ENCODE data around the gene DPP9.
A peak's percentile ranks its signal among the peaks of the same experiment; 100 is the strongest.

DPP9 gene

DNA sequence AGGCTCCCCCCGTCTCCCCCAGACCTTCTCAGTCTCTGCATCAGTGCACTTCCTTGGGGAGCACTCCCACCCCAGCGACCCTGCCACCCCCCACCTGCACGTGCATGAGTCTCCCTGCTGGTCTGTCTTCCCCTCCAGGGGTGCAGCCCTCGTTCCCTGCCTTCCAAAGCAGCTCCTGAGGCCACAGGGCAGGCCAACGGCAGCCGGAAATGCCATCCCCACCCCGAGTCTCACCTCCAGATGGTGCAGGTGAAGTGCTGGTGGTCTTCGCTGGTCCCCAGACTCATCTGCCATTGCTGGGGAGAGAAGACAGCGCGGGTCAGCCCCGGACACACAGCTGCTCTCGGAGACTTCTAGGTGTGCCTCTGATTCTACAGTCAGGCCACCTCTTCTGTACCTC lies 59.0 kb downstream of the DPP9 start:
- in situ Hi-C loops (cut with HindIII; ENCODE audit: low pct_unique_long_range_greater_than_20kb, low sequenced_read_pairs), result no loop called here
- TF ChIP-seq JUND (IDR thresholded peaks at IDR 0.05; ENCODE audit: low read depth), result no peak
- no peak for DNase-seq (ENCODE audit: low read depth in 1 of 2, low spot score in 1 of 2)

DNA sequence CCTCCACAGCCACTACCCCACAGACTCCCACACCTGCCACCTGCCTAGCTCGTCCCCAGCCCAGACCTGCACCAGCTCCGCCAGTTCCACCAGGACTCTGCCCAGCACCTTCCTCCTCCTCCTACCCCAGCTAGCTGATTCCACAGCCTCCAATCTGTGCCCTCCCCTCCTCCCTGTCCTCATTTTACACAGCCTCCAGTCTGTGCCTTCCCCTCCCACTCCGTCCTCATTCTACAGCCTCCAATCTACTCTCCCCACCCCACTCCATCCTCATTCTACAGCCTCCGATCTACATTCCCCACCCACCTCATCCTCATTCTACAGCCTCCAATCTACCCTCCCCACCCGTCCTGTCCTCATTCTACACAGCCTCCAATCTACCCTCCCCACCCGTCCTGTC lies 60.8 kb downstream of the DPP9 start:
- no peak for DNase-seq (ENCODE audit: low read depth in 1 of 2, low spot score in 1 of 2)
- in situ Hi-C loops (cut with HindIII; ENCODE audit: low pct_unique_long_range_greater_than_20kb, low sequenced_read_pairs), result no loop called here
- no peak for TF ChIP-seq JUND (IDR thresholded peaks at IDR 0.05; ENCODE audit: low read depth)

DNA sequence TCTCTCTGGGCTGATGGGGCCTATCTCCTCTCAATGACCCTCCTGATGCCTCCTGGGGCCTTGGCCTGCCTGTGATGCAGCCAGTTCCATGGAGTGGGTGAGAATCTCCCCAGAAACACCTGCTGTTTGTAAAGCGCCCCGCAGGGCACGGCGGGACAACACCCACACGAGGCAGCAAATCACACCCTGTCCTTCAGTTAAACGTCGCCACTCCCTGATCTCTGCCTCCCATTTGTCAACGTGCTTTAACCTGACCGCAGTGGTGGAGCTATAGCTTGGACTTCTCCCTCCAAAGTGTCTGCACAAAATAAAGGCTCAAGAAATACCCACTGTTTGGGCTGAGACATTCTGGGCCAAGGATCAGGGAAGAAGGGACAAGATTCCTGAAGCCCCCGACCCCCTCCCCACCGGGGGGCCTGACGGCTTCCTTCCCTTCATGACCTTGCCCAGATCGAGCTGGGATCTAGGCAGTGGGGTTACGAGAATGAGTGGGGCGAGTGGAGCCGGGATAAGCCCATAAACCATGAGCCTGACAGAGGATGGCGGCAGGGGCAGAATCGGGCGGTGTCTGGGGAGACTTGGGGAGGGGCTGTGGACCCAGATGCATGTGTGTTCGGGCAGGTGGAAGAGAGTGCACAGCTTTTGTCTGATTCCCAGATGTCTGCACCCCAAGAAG lies 61.5 kb downstream of the DPP9 start:
- no peak for DNase-seq (ENCODE audit: low read depth in 1 of 2, low spot score in 1 of 2)
- in situ Hi-C loops (cut with HindIII; ENCODE audit: low pct_unique_long_range_greater_than_20kb, low sequenced_read_pairs), result no loop called here
- TF ChIP-seq JUND (IDR thresholded peaks at IDR 0.05; ENCODE audit: low read depth), result no peak

DNA sequence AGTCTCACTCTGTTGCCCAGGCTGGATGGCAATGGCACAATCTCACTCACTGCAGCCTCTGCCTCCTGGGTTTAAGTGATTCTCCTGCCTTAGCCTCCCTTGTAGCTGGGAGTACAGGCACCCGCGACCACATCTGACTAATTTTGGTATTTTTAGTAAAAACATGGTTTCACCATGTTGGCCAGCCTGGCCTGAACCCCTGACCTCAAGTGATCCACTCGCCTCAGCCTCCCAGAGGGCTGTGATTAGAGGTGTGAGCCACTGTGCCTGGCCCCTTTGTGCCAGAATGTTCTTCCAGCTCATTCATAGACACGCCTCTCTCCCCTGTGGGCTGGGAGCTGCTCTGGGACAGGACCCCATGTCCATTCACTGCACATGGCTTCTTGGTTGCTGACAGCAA lies 62.6 kb downstream of the DPP9 start:
- no peak for TF ChIP-seq JUND (IDR thresholded peaks at IDR 0.05; ENCODE audit: low read depth)

DNA sequence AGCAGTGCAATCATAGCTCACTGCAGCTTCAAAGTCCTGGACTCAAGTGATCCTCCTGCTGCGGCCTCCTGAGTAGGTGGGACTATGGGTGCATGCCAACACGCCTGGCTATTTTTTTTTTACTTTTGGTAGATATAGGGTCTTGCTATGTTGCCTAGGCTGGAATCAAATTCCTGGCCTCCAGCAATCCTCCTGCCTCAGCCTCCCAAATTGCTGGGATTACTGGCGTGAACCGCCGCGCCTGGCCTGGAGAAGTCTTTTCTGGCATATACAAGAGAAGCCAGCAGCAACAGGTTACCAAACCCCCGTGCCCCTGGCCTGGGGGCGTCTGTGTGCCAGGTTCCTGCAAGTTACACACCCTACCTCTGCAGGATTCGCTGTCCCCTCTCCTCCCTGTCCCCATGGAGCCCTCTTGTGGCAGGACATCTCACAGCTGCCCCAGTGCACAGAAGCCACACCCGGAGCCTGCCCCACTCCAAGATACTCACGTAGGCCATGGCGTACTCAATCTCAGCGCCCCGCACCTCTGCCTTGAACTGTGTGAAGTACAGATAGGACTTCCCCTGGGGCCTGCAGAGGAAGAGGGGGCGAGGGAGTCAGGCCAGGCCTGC lies 63.4 kb downstream of the DPP9 start:
- in situ Hi-C loops (cut with HindIII; ENCODE audit: low pct_unique_long_range_greater_than_20kb, low sequenced_read_pairs), result no loop called here
- TF ChIP-seq JUND (IDR thresholded peaks at IDR 0.05; ENCODE audit: low read depth), result no peak
- DNase-seq (ENCODE audit: low read depth in 1 of 2, low spot score in 1 of 2), result peak in 1 of 2 experiments; percentile 60

More for the DNA sequence above, 62.6 kb downstream of the DPP9 start:
- DNase-seq (ENCODE audit: low read depth in 1 of 2, low spot score in 1 of 2), result no peak
- in situ Hi-C loops (cut with HindIII; ENCODE audit: low pct_unique_long_range_greater_than_20kb, low sequenced_read_pairs), result no loop called here

DNA sequence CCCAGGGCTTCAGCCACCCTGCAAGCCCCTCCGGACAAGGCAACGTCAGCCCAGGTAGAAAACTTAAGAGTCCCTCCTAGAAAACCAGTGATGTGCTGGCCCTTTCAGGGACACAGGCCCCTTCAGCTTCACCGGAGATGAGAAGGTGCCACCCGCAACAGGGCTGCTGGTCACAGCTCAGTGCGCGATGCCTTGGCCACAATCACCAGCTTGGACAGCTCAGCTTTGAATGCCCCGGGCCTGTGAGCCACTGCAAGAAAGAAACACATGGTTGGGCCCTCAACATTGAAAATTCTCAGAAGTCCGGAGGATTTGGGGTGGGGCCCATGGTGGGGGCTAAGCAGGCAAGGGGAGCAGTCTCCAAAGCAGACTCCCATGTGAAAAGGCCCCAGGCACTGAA lies 65.8 kb downstream of the DPP9 start:
- in situ Hi-C loops (cut with HindIII; ENCODE audit: low pct_unique_long_range_greater_than_20kb, low sequenced_read_pairs), result no loop called here
- DNase-seq (ENCODE audit: low read depth in 1 of 2, low spot score in 1 of 2), result no peak
- TF ChIP-seq JUND (IDR thresholded peaks at IDR 0.05; ENCODE audit: low read depth), result no peak

DNA sequence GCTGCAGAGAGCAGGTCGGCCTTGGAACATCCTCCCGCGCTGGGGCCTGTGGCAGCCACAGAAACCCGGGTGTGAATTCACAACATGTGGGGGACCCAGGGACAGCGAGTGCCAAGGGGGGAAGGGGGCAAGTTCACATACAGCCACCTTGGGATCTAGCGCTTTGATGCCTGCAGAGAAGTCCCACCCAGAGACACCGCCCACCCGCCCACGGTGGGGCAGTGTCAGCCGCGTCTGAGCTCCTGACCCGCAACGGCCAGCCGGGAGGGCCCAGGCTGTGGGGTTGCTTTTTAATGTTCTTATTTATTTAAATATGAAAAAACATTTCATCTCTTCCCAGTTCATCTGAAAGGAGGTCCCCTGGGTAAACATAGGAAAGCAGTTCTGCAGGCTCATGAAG lies 66.4 kb downstream of the DPP9 start:
- TF ChIP-seq JUND (IDR thresholded peaks at IDR 0.05; ENCODE audit: low read depth), result no peak
- in situ Hi-C loops (cut with HindIII; ENCODE audit: low pct_unique_long_range_greater_than_20kb, low sequenced_read_pairs), result no loop called here

DNA sequence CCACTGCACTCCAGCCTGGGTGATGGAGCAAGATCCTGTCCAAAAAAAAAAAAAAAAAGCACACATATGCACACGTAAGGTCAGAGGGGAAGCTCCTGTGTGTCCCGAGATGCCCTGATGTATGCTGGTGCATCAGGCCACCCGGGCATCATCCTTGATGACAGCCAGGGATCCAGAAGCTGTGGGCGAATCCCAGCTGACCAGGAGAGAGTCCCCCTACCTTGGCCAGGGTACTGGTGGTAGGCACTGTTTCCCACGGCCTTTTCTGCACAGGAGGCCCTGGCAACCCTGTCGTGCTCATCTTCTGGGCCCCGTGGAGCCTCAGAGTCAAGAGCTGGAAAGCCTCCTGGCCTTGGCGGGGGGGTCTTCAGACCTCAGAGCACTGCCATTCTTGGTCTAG lies 67.5 kb downstream of the DPP9 start:
- no peak for TF ChIP-seq JUND (IDR thresholded peaks at IDR 0.05; ENCODE audit: low read depth)

More for the DNA sequence above, 66.4 kb downstream of the DPP9 start:
- no peak for DNase-seq (ENCODE audit: low read depth in 1 of 2, low spot score in 1 of 2)

DNA sequence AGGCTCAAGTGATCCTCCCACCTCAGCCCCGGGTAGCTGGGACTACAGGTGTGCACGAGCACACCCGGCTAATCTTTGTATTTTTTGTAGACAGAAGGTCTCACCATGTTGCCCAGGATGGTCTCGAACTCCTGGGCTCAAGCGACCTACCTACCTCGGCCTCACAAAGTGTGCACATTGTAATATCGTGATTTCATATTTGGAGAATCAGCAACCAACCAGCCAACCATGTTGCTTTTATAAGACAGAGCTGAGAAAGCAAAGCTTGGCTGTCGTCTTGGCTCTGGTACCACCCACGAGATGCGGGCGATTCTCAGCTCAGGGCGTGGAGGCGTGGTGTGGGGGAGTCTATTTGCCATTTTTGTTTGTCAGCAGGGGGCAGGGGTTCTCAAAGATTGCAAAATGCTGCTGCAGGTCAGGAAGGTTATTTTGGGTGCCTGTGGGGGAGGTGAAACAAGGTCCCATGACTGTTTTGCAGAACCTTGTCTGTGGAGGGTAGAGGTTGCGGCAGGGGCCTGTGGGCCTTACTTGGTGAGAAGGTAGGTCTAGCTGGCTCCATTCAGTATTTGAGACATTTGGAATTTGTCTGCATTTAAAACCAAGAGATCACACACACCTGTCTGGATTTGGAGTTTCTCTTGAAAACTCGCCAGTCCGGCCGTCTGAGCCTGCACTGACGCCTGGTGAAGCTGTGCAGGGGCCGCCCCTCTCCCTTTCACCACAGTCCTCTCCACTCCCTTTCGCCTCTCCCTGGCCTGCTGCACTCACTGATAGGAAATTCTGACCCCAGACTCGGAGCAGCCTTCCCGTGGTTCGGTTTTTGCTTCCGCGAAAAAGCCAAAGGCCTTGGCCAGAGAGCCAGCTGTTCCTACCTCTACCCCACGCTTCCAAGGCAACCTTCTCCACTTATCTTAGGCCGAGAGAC lies 68.9 kb downstream of the DPP9 start:
- DNase-seq (ENCODE audit: low read depth in 1 of 2, low spot score in 1 of 2), result no peak
- TF ChIP-seq JUND (IDR thresholded peaks at IDR 0.05; ENCODE audit: low read depth), result no peak
- in situ Hi-C loops (cut with HindIII; ENCODE audit: low pct_unique_long_range_greater_than_20kb, low sequenced_read_pairs), result no loop called here

More for the DNA sequence above, 67.5 kb downstream of the DPP9 start:
- in situ Hi-C loops (cut with HindIII; ENCODE audit: low pct_unique_long_range_greater_than_20kb, low sequenced_read_pairs), result no loop called here
- DNase-seq (ENCODE audit: low read depth in 1 of 2, low spot score in 1 of 2), result no peak

DNA sequence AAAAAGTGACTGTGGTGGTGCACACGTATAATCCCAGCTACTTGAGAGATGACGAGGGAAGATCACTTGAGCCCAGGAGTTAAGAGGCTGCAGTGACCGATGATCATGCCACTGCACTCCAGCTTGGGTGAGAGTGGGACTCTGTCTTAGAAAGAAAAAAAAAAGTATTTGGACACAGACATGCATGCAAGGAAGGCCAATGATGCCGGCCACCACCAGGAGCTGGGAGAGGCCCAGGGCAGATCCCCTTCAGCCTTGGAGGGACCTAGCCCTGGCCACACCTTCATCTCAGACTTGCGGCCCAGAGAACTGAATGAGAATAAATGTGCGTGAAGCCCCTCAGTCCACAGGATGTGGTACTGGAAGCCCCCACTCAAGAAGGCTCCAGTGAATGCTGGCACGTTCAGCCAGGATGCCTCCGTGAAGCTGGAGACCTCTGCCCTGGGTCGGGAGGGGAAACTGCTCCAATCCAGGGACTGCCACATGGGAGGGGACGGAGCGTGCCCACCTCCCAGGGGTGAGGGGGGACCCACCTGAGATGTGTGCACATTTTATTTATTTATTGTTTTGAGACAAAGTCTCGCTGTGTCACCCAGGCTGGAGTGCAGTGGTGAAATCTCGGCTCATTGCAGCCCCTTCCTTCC lies 69.7 kb downstream of the DPP9 start:
- DNase-seq (ENCODE audit: low read depth in 1 of 2, low spot score in 1 of 2), result no peak
- in situ Hi-C loops (cut with HindIII; ENCODE audit: low pct_unique_long_range_greater_than_20kb, low sequenced_read_pairs), result no loop called here
- no peak for TF ChIP-seq JUND (IDR thresholded peaks at IDR 0.05; ENCODE audit: low read depth)

DNA sequence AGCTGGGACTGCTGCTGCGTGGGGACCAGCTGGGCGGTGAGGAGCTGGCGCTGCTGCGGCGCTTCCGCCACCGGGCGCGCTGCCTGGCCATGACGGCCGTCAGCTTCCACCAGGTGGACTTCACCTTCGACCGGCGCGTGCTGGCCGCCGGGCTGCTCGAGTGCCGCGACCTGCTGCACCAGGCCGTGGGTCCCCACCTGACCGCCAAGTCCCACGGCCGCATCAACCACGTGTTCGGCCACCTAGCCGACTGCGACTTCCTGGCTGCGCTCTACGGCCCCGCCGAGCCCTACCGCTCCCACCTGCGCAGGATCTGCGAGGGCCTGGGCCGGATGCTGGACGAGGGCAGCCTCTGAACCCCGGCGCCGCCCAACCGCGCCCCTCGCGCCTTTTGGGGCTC lies 71.6 kb downstream of the DPP9 start:
- in situ Hi-C loops (cut with HindIII; ENCODE audit: low pct_unique_long_range_greater_than_20kb, low sequenced_read_pairs), result no loop called here
- no peak for TF ChIP-seq JUND (IDR thresholded peaks at IDR 0.05; ENCODE audit: low read depth)
- DNase-seq (ENCODE audit: low read depth in 1 of 2, low spot score in 1 of 2), result no peak

DNA sequence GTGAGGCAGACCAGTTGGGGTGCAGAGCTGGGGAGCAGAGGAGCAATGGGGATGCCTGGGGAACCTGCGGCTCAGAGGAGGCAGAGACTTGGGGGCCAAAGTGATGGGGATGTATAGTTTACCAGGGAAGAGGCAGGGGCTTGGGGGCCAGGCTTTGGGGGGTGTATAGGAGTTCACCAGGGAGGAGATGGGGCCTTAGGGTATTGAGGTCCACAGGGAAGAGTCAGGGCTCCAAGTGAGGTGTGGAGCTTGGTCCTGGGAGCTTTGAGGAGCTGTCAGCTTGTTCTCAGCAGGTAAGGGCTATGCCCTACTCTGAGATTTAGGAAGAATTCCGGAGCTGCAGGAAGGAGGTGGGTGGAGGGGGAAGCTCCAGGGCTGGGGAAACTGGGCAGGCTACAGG lies 73.5 kb downstream of the DPP9 start:
- DNase-seq (ENCODE audit: low read depth in 1 of 2, low spot score in 1 of 2), result no peak
- in situ Hi-C loops (cut with HindIII; ENCODE audit: low pct_unique_long_range_greater_than_20kb, low sequenced_read_pairs), result no loop called here
- TF ChIP-seq JUND (IDR thresholded peaks at IDR 0.05; ENCODE audit: low read depth), result no peak
